Left ventricle myocardium inferior (tissue), 1 donor: ENCODE results near the gene COQ8A. TPM values are rescaled to one million over a fixed set of nuclear protein-coding genes. Genes with fewer than 3 reads are reported as not detected.

ENCODE experiments used
- DNase-seq: peaks from one replicate; pipeline ENCODE4 v3.0.0-alpha.2; 2020
- H3K27ac ChIP-seq: fragments of 200-600 bp; replicated peaks from 2 replicates; pipeline ENCODE4 v1.8.0; 2021
- H3K27me3 ChIP-seq: fragments of 200-600 bp; 2 replicates; pipeline ENCODE4 v1.8.0; 2021; ENCODE audit warnings: low read depth
- H3K36me3 ChIP-seq: fragments of 200-600 bp; 2 replicates; pipeline ENCODE4 v1.8.0; 2021
- H3K4me1 ChIP-seq: fragments of 200-600 bp; 2 replicates; pipeline ENCODE4 v1.8.0; 2021
- H3K4me3 ChIP-seq: fragments of 200-600 bp; 2 replicates; pipeline ENCODE4 v1.8.0; 2021; ENCODE audit warnings: mild to moderate bottlenecking, moderate library complexity
- H3K9me3 ChIP-seq: fragments of 200-600 bp; replicated peaks from 2 replicates; pipeline ENCODE4 v1.8.0; 2021
- intact Hi-C: fragments of 100-400 bp; cut with micrococcal nuclease; formaldehyde crosslinking; loops from one replicate; pipeline ENCODE4 v1.11.0; 2022
- total RNA-seq: library from RNA; stranded (reverse); fragmentation: NEBNext Ultra II Directional; extraction: Animal tissue kit (Norgen Biotek cat#: 25700); gene quantifications from one replicate; pipeline ENCODE4 v1.2.1, GENCODE V29; 2021
- TF ChIP-seq, protein P1 (sequence below): fragments of 200-600 bp; IDR thresholded peaks from 2 replicates; pipeline ENCODE4 v1.8.0; 2021; ENCODE audit warnings: antibody characterized with exemption, mild to moderate bottlenecking, borderline replicate concordance
- donor health status: DM: no; HTN: yes; CAD: no; lungs with severe emphysema.

COQ8A gene
- total RNA-seq, 1 donor from 2014 or later: 357 TPM

DNA sequence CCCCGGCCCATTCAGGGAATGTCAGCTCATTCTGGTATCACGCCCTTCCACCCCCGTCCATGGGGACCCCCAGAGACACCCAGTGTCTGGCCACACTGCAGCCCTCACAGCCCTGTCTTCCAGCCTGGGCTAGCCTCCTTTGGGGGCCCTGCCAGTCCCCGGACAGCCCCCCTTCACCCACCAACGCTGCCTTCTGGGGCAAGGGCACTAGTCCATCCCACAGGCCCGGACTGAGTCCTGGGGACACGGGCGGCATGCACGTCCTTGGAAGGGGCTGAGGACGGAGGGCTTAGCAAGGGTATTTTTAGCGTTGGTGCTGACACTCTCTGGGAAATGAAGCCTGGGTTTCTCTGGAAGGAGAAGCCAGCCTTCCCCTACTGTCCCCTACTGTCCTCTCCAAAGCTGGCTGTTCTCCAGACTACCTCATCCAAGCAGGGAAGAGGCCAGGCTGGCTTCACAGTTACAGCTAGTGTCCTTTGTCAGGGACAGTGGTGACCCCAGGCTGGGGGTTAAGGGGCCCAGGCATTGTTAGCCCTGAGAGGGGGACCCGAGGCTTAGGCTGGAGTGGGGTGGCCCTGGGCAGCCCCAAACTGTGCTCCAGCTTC, 39.5 kb downstream of the COQ8A start:
- intact Hi-C loops: no loop called here
- Histone ChIP-seq H3K36me3 (peaks cover 42% of the 10 kb centered on the region), H3K9me3 (no peaks in the 10 kb centered on the region), H3K4me1 (peaks cover 94% of the 10 kb centered on the region), H3K4me3 (peak overlapping the region; percentile 7), H3K27me3 (no peaks in the 10 kb centered on the region), H3K27ac (peak overlapping the region; percentile 96)
- TF ChIP-seq, protein P1, sequence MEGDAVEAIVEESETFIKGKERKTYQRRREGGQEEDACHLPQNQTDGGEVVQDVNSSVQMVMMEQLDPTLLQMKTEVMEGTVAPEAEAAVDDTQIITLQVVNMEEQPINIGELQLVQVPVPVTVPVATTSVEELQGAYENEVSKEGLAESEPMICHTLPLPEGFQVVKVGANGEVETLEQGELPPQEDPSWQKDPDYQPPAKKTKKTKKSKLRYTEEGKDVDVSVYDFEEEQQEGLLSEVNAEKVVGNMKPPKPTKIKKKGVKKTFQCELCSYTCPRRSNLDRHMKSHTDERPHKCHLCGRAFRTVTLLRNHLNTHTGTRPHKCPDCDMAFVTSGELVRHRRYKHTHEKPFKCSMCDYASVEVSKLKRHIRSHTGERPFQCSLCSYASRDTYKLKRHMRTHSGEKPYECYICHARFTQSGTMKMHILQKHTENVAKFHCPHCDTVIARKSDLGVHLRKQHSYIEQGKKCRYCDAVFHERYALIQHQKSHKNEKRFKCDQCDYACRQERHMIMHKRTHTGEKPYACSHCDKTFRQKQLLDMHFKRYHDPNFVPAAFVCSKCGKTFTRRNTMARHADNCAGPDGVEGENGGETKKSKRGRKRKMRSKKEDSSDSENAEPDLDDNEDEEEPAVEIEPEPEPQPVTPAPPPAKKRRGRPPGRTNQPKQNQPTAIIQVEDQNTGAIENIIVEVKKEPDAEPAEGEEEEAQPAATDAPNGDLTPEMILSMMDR: no peak
- DNase-seq: peak; percentile 59

DNA sequence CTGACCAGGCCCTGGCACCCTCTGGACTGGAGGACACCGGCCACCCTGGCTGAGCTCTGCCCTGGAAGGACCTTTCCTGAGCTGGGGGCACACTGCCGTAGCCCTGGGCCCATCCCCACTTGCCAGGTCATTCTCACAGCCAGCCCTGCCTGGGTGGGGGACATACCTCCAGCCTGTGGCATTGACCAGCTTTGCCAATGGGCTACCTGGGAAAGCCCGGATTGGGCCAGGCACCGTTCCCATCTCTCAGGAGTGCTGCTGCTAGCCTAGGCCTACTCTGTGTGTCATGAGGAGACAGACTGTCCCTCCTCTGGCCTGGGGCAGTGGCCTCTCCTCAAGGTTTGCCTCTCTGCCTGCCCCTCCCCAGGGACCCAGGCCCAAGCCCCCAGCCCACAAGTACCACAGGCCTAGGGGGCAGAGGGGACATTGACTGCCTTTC, 40.0 kb downstream of the COQ8A start:
- Histone ChIP-seq H3K27me3 (no peaks in the 10 kb centered on the region), H3K4me3 (peak overlapping the region; percentile 33), H3K9me3 (no peaks in the 10 kb centered on the region), H3K27ac (peak overlapping the region; percentile 96), H3K4me1 (peaks cover 94% of the 10 kb centered on the region), H3K36me3 (peaks cover 47% of the 10 kb centered on the region)
- intact Hi-C loops: no loop called here
- TF ChIP-seq, protein P1: no peak
- peak; percentile 17 for DNase-seq

DNA sequence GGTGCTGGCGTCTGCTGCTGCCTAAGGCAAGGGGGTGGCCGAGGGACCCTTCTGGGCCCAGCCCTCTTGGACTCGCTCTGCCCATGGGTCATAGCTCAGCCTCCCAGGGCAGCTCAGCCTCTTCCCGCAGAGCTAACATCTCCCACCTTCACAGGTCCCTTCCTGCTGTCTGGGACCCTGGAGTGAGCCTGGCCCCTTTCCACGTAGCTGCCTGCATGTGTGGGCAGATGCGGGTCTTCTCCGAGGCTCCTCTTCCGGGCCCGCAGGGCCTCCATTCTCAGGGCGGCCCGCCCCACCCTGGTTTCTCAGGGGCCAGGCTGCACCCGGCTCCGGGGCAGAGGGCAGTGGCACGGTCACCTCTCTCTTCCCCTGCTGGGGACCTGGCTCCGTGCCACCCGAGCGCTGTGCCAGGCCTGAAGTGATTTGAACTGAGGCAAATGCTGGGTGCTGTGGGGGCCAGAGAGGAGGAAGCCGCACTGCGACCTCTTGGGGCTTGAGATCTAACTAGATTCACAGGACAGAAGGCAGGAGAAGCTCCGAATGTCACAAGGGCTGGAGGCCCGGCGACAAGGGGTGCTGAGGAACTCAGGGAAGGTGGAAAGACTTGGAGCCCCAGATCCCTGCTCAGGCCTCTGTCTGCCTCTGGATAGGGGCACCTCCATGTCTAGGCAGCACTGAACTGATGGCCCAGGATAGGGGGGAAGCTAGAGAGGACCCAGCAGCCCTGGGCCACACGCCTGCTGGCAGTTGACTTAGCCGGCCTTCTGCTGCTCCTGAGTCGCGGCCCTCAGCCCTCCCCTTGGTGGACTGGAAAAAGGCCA, 40.7 kb downstream of the COQ8A start:
- intact Hi-C loops: no loop called here
- Histone ChIP-seq H3K27ac (peak overlapping the region; percentile 96), H3K36me3 (peaks cover 53% of the 10 kb centered on the region), H3K27me3 (no peaks in the 10 kb centered on the region), H3K4me1 (peaks cover 94% of the 10 kb centered on the region), H3K4me3 (peak overlapping the region; percentile 33), H3K9me3 (no peaks in the 10 kb centered on the region)
- TF ChIP-seq, protein P1: no peak
- peak; percentile 75 for DNase-seq

DNA sequence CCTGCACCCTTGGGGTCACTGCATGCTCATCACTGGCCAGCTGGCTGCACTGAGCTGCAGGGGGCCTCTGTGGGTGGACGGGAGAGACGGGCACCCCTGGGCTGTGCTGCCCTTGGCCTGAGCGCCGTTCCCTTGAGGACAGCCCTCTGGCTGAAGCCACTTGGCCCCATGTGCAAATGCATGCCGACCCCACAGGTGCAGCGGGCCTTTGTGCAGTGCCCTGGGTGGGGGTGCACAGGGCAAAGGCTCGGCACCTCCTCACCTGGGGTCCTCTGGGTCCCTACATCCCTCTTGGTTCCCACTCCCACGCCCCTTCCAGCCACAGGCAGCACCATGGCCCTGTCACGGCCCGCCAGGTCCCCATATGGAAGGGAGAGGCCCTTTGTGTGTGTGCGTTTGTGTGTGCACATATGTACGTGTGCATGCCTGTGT, 41.3 kb downstream of the COQ8A start:
- H3K27me3 ChIP-seq: no peaks in the 10 kb centered on the region
- no peak for DNase-seq
- peaks cover 59% of the 10 kb centered on the region for H3K36me3 ChIP-seq
- intact Hi-C loops: no loop called here
- TF ChIP-seq, protein P1: no peak
- no peak overlapping the region for H3K4me3 ChIP-seq
- no peaks in the 10 kb centered on the region for H3K9me3 ChIP-seq
- H3K4me1 ChIP-seq: peaks cover 97% of the 10 kb centered on the region
- peak overlapping the region; percentile 96 for H3K27ac ChIP-seq

DNA sequence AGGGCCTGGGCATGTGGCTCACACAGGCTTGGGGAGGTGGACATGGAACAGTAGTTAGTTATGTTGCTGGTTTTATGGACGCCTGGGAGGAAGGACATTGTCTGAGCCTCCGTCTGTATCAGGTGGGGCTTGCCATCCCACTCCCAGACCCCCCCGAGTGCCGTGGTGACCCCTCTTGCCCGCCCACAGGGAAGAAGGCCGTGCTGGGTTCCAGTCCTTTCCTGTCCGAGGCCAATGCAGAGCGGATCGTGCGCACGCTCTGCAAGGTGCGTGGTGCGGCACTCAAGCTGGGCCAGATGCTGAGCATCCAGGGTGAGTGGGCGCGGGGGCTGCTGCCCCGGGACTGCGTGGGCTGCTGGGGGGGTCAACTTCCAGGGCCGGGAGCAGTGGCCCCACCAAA, 41.7 kb downstream of the COQ8A start:
- no peak for DNase-seq
- Histone ChIP-seq H3K27me3 (no peaks in the 10 kb centered on the region), H3K4me3 (no peak overlapping the region), H3K4me1 (peaks cover 97% of the 10 kb centered on the region), H3K36me3 (peaks cover 63% of the 10 kb centered on the region), H3K9me3 (no peaks in the 10 kb centered on the region), H3K27ac (peak overlapping the region; percentile 96)
- intact Hi-C loops: no loop called here
- TF ChIP-seq, protein P1: no peak
